Endodermal cell (in vitro differentiated cells): ENCODE measurements around the gene IFIT1. TPM values are rescaled to one million over a fixed set of nuclear protein-coding genes. Genes with fewer than 3 reads are reported as not detected.

Experiments
- DNase-seq: peaks from one replicate; pipeline ENCODE4 v3.0.0-alpha.2; 2017
- H3K27ac ChIP-seq: 2 replicates; pipeline ENCODE4 v1.5.1; 2013; ENCODE audit warnings: mild to moderate bottlenecking, low read depth, low read length, moderate library complexity
- H3K27me3 ChIP-seq: 2 replicates; pipeline ENCODE4 v1.6.1; 2013; ENCODE audit warnings: mild to moderate bottlenecking, low read length, moderate library complexity; ENCODE audit not compliant: insufficient read depth, control insufficient read depth, poor library complexity, severe bottlenecking
- H3K36me3 ChIP-seq: 2 replicates; pipeline ENCODE4 v1.7.0; 2013; ENCODE audit warnings: mild to moderate bottlenecking, low read length, moderate library complexity; ENCODE audit not compliant: control insufficient read depth, insufficient read depth
- H3K4me1 ChIP-seq: one replicate; pipeline ENCODE4 v1.7.0; 2013; ENCODE audit warnings: low read length; ENCODE audit not compliant: control insufficient read depth, insufficient read depth
- H3K4me3 ChIP-seq: 2 replicates; pipeline ENCODE4 v1.5.1; 2013; ENCODE audit warnings: mild to moderate bottlenecking, low read length, moderate library complexity
- H3K9ac ChIP-seq: 2 replicates; pipeline ENCODE4 v1.6.1; 2013; ENCODE audit warnings: mild to moderate bottlenecking, low read length, moderate library complexity; ENCODE audit not compliant: poor library complexity, severe bottlenecking; ENCODE audit errors: extremely low read depth
- H3K9me3 ChIP-seq: 2 replicates; pipeline ENCODE4 v1.6.1; 2013; ENCODE audit warnings: mild to moderate bottlenecking, low read length, moderate library complexity; ENCODE audit not compliant: control insufficient read depth
- H3K27ac Mint-ChIP-seq: 2 replicates; pipeline ENCODE4 v1.8.0; 2020; ENCODE audit warnings: mixed read lengths
- H3K27me3 Mint-ChIP-seq: 2 replicates; pipeline ENCODE4 v1.8.0; 2021; ENCODE audit warnings: mild to moderate bottlenecking, mixed read lengths; ENCODE audit not compliant: insufficient read depth
- H3K36me3 Mint-ChIP-seq: 2 replicates; pipeline ENCODE4 v1.8.0; 2020; ENCODE audit warnings: low read depth, mixed read lengths
- H3K4me1 Mint-ChIP-seq: 2 replicates; pipeline ENCODE4 v1.8.0; 2020; ENCODE audit warnings: mixed read lengths
- H3K4me3 Mint-ChIP-seq: 2 replicates; pipeline ENCODE4 v1.8.0; 2020; ENCODE audit warnings: mild to moderate bottlenecking, moderate library complexity, mixed read lengths
- H3K9me3 Mint-ChIP-seq: 2 replicates; pipeline ENCODE4 v1.8.0; 2020; ENCODE audit warnings: mild to moderate bottlenecking, mixed read lengths
- CTCF ChIP-seq: fragments of 200-600 bp; sonication (generic); conservative IDR thresholded peaks from 2 replicates; pipeline ENCODE4 v1.5.0; 2021; ENCODE audit warnings: antibody characterized with exemption, mild to moderate bottlenecking
- WGBS, 2 experiments: methylation state at CpG; one replicate each; pipeline versions ENCODE4 v1.1.5 to v1.1.7; 2013; ENCODE audit warnings: missing lambda C conversion rate in 2 of 2, mixed read lengths in 1 of 2; ENCODE audit not compliant: insufficient coverage in 1 of 2, insufficient read length in 1 of 2; 5-methylcytosine and 5-hydroxymethylcytosine counted together
- total RNA-seq, 2 donors: library from RNA; stranded (reverse); fragmentation: NEBNext Ultra II Directional in 1 of 2; extraction: Animal tissue kit (Norgen Biotek cat#: 25700) in 1 of 2; gene quantifications; 2 replicates in 1 of 2; 3 replicates in 1 of 2; pipeline ENCODE4 v1.2.1, GENCODE V29; 2021

IFIT1 gene
- total RNA-seq, 2 donors from 2014 or later: 0.59 TPM; not detected in 1

- Histone ChIP-seq H3K27ac (no peak overlapping the region), H3K36me3 (no peaks in the 10 kb centered on the region), H3K9me3 (no peaks in the 10 kb centered on the region), H3K27me3 (no peaks in the 10 kb centered on the region), H3K9ac (no peak overlapping the region), H3K4me1 (peaks cover 5% of the 10 kb centered on the region), H3K4me3 (no peak overlapping the region)
- H3K4me1 Mint-ChIP-seq: peaks cover 18% of the 10 kb centered on the region
- H3K27me3 Mint-ChIP-seq: no peaks in the 10 kb centered on the region
- no peaks in the 10 kb centered on the region for H3K36me3 Mint-ChIP-seq
- H3K9me3 Mint-ChIP-seq: peaks cover 12% of the 10 kb centered on the region
- H3K4me3 Mint-ChIP-seq: no peak overlapping the region
- TF ChIP-seq CTCF: no peak
- DNase-seq: no peak
- no peak overlapping the region for H3K27ac Mint-ChIP-seq
These were observed 29.5 kb upstream of the IFIT1 start for GRCh38 chr10:89362929-89363328.

DNA sequence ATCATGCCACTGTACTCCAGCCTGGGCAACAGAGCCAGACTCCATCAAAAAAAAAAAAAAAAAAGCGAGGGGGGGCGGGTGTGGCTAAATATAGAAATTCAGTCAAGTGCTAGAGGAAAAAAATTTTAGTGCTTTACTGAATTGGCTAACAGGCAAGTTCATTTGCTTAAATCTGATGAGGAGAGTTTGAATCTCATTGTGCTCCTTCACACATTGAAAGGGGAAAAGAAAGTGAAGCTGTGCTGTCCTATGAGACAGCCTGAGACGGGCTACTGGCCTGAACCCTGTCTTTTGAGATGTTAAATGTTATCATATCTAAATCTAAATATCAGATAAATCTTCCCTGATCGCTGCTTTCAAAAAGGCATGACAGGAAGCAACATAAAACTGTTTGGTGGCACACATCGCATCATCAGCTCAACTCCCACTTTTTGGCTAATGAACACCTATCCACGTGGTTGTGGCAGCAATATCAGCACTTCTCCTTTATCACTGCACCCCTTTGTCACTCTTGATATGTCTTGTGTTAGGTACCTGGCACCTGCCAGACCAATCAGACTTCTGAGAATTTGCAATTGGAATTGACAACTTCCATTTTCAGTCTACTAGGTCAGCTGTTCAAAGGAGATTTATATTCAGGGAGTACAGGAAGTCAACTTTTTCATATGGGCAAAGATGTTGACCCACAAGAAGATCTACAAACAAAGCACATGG is 28.5 kb upstream of the IFIT1 start:
- DNase-seq: no peak
- peaks cover 10% of the 10 kb centered on the region for H3K9me3 Mint-ChIP-seq
- H3K27ac ChIP-seq: no peak overlapping the region
- no peak for TF ChIP-seq CTCF
- peaks cover 22% of the 10 kb centered on the region for H3K4me1 Mint-ChIP-seq
- no peaks in the 10 kb centered on the region for H3K36me3 Mint-ChIP-seq
- H3K27ac Mint-ChIP-seq: no peak overlapping the region
- WGBS, 2 experiments: 93 to 95% methylated on average over 2 to 3 of the region's 6 CpGs
- no peak overlapping the region for H3K4me3 Mint-ChIP-seq
- H3K9me3 ChIP-seq: no peaks in the 10 kb centered on the region
- H3K36me3 ChIP-seq: no peaks in the 10 kb centered on the region
- H3K27me3 Mint-ChIP-seq: no peaks in the 10 kb centered on the region
- peaks cover 8% of the 10 kb centered on the region for H3K4me1 ChIP-seq
- no peak overlapping the region for H3K9ac ChIP-seq
- no peak overlapping the region for H3K4me3 ChIP-seq
- H3K27me3 ChIP-seq: no peaks in the 10 kb centered on the region

- Mint-ChIP-seq H3K4me1 (peaks cover 26% of the 10 kb centered on the region), H3K4me3 (no peak overlapping the region), H3K27ac (no peak overlapping the region), H3K9me3 (peaks cover 10% of the 10 kb centered on the region), H3K27me3 (no peaks in the 10 kb centered on the region), H3K36me3 (no peaks in the 10 kb centered on the region)
- Histone ChIP-seq H3K9me3 (no peaks in the 10 kb centered on the region), H3K9ac (no peak overlapping the region), H3K4me1 (peaks cover 8% of the 10 kb centered on the region), H3K27me3 (no peaks in the 10 kb centered on the region), H3K4me3 (no peak overlapping the region), H3K36me3 (no peaks in the 10 kb centered on the region), H3K27ac (no peak overlapping the region)
- no peak for DNase-seq
- TF ChIP-seq CTCF: no peak
- WGBS, 2 experiments: no CpG with 5 or more reads among the region's 1 CpG
These were observed 27.9 kb upstream of the IFIT1 start for GRCh38 chr10:89364531-89364930.
